Coronary artery (tissue), 2 donors: ENCODE measurements around the gene FGGY.
"Not testable (repeated sequence)": the region's sequence is repeated elsewhere in the genome, so short reads cannot be mapped to it uniquely, and the experiment has no call there.

Experiments used
- DNase-seq: peaks from one replicate; pipeline ENCODE4 v3.0.0-alpha.2; 2017; ENCODE audit warnings: low spot score
- H3K27ac ChIP-seq, 2 donors: fragments of 200-600 bp; sonication (generic); one replicate each; pipeline ENCODE4 v1.5.1; 2016 to 2019
- H3K4me3 ChIP-seq: fragments of 200-600 bp; sonication (generic); 2 replicates; pipeline ENCODE4 v1.5.1; 2016; ENCODE audit warnings: mild to moderate bottlenecking, moderate library complexity
- CTCF ChIP-seq: fragments of 200-600 bp; sonication (generic); IDR thresholded peaks from one replicate; pipeline ENCODE4 v1.5.1; 2019; ENCODE audit warnings: antibody characterized with exemption

Gene FGGY

DNA sequence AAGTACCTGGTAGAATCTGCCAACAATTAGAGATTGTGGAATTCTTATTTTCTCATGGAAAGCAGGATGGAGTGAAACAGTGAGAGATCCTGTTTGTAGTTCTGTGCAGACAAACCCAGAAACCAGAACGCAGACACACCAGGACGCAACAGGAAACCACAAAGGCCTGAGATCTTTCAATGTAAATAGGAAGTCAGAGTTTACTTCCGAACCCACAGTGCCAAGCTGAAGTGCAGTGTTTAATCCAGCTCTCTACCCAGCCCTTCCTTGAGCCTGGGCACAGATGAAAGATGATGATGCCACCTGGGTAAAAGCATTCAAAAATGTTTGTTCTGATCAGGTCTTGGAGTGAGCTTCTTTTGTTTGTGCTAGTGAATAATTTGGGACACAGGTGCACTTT lies 273.6 kb downstream of the FGGY start:
- H3K27ac ChIP-seq, result no peak overlapping the region
- no peak for TF ChIP-seq CTCF
- DNase-seq, result no peak
- H3K4me3 ChIP-seq, result no peak overlapping the region

GRCh38 chr1:59574085-59574484 lies 277.2 kb downstream of the FGGY start:
- Histone ChIP-seq H3K27ac (no peak overlapping the region), H3K4me3 (no peak overlapping the region)
- no peak for TF ChIP-seq CTCF
- no peak for DNase-seq

GRCh38 chr1:59577774-59578173 lies 280.9 kb downstream of the FGGY start:
- H3K4me3 ChIP-seq, result no peak overlapping the region
- no peak for DNase-seq
- TF ChIP-seq CTCF, result no peak
- H3K27ac ChIP-seq, result no peak overlapping the region

DNA sequence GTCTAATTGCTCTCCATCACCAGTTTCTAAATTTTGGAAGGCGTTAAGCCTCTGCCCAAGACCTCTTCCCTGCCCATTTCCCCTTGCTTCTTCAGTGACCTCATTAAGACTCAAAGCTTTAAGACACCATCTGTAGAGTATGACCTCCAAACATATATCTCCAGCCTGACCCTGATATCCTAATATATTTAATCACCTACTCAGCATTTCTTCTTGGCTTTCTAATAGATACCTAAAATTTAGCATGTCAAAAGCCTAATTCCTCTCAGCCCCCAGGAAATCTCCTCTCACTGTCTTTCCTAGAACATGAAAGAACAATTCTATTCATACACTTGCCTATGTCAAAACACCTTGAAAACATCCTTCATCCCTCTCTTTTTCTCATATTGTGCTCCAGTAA lies 282.3 kb downstream of the FGGY start:
- DNase-seq, result no peak
- H3K4me3 ChIP-seq, result no peak overlapping the region
- TF ChIP-seq CTCF, result no peak
- no peak overlapping the region for H3K27ac ChIP-seq

GRCh38 chr1:59580257-59580656 lies 283.4 kb downstream of the FGGY start:
- no peak for DNase-seq
- Histone ChIP-seq H3K27ac (no peak overlapping the region), H3K4me3 (no peak overlapping the region)
- TF ChIP-seq CTCF, result no peak

DNA sequence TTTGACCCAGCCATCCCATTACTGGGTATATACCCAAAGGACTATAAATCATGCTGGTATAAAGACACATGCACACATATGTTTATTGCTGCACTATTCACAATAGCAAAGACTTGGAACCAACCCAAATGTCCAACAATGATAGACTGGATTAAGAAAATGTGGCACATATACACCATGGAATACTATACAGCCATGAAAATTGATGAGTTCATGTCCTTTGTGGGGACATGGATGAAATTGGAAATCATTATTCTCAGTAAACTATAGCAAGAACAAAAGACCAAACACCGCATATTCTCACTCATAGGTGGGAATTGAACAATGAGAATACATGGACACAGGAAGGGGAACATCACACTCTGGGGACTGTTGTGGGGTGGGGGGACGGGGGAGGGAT lies 295.5 kb downstream of the FGGY start:
- not testable (repeated sequence) for H3K27ac ChIP-seq, H3K4me3 ChIP-seq, DNase-seq

DNA sequence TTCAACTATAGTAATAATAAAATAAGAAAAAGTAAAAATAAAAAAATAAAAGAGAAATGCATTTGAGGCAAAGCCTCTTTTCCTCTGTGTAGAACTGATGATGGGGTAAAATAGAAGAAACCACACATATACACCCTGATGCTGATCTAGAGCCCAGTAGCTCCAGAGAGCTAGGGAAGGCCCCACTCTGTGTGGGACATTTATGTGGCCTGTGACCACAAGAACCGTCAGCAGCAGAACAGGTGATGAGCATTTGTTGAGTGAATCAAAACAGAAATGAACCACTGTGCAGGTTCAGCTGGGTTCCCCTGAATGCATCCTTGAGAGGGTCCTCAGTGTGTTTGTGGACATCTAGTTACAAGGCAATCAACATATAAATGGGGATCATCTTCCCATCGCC lies 296.0 kb downstream of the FGGY start:
- no peak for TF ChIP-seq CTCF
- no peak overlapping the region for H3K27ac ChIP-seq
- no peak overlapping the region for H3K4me3 ChIP-seq
- no peak for DNase-seq
